NCI-H146 treated with DMSO at 0.1 percent for 48 hours (cell line): ENCODE results near the gene TMEM250.

Experiments
- DNase-seq: peaks from one replicate; lab custom pipeline; 2025; ENCODE audit not compliant: unreplicated experiment; lab: John Stamatoyannopoulos, UW

TMEM250 gene

DNA sequence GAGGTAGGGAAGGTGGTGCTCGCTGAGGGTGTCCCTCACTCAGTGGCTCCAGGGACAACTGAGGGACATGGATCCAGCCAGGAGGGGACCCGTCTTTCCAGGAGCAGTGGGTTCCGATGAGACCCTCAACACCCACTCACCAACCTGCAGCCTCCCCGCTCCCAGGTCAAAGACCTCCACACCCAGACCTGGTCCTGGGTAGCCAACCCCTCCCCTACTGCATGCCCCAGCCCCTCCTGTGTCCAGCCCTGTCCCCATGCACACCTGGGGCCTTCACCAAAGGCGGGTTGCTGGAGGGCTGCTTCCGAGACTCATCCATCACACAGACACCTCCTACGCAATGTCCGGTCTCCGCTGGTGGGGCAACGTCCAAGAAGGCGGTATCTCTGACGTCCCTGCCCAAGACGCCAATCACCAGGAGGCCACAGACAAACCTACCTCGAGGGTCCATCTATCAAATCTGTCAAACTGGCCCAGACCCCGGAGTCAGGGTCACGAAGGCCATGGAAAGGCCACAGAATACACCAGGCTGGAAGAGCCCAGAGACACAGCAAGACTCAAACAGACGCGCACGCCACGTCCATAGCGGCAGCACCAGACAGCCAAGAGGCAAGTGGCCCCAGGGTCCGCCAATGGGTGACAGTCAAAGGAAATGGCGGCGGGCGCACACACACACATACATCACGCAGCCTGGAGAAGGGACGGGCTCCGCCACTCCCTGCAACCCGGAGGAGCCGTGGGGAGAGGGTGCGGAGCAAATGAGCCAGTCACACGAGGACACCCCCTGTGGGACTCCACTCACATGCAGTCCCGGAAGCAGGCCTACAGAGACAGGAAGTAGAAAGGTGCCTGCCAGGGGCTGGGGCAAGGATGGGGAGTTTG lies 34.4 kb downstream of the TMEM250 start:
- no peak for DNase-seq

DNA sequence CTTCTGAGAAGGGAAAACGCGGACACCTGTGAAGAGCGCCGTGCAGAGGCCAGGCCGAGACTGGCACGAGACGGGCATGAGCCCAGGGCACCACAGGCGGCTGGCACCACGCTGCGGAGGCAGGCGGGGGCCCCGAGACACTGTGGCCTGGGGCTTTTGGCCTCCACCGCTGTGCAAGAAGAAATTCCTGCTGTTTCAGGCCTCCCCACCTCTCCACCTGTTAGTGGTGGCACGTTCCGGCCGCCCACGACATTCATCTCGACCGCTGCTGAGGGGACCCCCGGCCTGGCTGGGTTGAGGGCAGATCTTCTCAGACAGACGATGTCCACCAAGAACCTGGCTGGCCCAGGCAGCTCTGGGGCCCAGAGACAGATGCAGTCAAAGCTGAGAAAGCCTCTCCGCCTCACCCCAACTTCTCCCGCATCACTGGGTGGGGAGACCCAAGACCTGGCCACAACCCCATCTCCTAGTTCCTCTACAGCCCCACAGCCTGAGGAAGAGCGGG lies 35.1 kb downstream of the TMEM250 start:
- no peak for DNase-seq

DNA sequence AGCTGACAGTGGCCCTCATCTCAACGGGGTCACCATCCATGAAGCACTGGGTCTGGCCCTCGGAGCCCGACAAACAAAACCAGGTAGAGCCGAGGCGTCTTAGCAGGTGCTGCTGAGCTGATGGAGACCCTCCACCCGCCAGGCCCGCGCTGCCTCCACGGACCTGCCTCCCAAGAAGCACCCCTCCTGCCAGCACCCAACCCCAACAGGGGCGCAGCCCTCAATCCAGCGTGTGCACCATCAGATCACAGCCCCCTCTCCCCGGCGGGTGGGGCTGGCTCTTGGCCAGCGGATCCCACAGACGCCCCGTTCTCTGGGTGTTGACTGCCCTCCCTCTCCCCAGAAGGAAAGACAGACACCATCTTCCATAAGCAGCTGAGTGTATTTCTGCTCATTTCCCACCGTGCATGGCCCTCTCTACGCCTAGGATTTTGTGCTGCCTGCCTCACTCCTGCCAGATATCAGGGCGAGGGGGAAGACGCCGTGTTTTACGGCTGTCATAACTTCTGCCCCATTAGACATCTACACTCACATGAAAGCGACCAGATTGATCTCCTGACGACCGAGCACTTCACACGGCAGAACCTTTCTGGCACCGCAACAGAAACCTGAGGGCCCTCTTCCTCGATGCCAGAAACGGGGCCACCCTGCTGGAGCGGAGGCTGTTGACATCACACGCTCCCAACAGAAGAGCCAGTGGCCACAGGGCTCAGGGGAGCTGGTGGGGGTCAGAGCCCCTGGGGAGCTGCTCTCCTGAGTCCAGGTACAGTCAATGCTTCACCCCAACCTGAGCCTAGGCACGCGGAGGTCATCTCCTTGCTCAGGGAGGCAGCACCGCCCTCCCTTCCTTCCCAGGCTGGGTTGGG lies 35.9 kb downstream of the TMEM250 start:
- no peak for DNase-seq

DNA sequence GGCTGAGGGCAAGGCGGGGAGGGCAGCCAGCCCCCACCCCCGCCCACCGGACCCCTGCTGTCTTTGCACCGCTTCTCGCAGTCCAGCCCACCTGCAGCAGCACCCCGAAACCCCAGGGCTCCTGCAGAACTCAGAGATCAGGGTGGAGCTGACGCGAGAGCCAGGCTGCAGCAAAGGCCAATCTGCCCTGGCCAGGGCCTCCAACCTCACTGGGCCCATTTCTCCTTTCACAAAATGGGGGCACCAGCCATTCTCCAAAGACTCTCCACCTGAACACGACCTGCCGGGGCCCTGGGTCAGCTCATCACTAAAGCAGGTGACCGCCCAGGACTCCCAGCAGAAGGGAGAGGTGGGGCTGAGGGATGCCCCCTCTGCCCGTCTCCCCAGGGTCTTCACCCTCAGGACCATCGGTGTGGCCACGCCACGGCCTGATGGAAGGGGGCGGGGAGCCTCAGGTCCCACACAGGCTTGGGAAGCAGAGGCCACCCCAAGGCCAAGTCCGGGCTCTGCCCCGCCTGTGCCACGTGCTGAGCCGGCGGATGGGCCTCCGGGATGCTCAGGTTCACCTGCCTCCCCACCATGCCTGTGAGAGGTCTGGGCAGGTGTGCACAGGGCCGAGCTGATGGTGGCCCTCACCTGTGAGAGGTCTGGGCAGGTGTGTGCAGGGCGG lies 36.7 kb downstream of the TMEM250 start:
- no peak for DNase-seq

DNA sequence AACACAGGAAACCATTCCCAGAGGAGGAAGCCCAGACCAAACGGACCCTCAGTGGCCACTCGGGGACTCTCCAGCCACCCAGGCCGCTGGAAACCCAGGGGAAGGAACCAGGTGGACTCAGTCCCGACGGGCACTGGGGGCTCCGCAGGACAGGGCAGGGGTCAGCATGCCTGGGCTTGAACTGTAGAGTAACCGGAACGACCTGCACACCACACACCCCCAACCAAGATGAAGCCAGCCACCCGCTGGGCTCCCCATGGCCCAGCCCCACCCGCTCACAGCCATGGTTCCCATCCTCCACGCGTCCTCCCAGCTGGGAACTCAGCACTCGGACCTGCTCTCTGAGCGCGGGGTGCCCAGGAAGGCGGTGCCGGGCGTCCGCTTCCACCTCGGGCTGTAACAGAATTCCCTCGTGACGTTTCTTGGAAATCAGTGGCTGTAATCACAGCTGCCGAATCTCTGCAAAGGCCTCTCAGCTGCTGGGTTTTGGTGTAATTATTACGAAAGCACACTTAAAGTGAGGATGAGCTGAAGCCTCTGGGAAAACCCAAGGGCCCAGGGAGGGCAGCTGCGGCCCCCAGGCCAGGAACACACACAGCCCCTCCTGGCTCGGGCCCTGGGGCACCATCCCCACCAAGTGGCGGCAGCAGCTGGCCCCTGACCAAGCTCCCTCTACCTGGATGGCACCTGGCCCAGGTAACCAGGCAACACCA lies 37.4 kb downstream of the TMEM250 start:
- DNase-seq, result no peak

DNA sequence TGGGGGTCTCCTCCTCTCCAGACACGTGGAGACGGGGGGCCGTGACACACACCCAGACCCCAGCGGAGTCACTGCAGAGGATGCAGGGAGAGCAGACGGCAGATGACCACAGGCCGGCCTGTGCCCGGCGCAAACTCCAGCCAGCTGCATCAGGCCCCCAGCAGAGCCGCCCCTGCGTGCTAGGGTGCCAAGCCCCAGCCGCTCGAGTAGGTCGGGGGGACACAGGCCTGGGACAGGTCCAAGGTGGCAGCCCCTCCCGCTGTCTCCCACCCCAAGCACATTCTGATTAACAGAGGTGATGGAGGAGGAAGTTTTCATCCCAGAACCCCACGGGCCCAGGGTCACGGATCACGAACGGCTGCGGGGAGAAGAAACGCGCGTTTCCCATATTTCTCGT lies 38.0 kb downstream of the TMEM250 start:
- DNase-seq, result no peak

DNA sequence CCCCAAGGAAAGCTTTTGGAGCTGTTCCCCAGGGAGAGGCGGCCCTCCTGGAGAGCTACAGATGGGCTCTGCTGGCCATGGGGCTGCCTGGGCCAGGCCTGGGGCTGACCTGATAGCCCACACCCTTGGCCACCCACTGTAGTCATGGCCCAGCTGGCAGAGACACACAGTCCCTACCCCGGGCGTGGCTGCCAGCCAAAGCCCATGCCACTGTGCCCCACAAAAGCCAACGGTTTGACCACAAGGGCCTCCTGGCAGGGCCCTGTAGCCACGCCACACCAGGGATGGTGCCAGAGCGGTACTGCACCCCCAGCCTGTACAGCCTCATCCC lies 38.8 kb downstream of the TMEM250 start:
- no peak for DNase-seq

DNA sequence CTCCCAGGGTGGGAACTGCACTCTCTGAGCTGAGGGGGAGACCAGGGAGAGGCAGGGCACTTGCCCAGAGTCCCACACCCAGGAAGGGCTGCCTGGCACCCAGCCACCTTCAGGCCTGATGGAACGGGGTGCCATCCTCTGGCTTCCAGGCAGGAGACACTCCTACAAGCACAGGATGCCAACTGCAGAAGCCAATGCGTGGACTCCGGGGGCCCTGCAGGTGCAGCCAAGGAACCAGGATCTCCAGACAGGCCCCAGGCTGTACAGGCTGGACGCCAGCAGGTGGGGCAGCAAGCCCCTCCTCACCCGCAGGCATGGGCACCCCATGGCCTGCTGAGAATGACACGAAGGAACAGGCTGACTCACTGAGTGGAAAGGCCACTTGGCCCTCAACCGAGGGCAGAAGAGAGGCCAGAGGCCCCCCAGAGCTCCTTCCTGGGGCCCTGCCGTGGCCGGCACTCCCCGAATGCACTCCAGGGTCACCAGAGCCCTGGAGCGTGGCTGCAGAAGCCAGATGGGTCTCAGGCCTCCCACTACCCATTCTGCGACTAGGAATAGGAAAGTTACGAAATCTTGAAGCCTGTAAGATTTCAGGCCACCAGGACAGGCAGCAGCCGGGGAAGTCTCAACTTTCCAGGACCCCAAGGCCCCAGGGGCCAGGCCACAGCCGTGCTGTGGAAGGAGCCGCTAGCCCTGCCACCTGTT lies 39.3 kb downstream of the TMEM250 start:
- DNase-seq, result no peak

DNA sequence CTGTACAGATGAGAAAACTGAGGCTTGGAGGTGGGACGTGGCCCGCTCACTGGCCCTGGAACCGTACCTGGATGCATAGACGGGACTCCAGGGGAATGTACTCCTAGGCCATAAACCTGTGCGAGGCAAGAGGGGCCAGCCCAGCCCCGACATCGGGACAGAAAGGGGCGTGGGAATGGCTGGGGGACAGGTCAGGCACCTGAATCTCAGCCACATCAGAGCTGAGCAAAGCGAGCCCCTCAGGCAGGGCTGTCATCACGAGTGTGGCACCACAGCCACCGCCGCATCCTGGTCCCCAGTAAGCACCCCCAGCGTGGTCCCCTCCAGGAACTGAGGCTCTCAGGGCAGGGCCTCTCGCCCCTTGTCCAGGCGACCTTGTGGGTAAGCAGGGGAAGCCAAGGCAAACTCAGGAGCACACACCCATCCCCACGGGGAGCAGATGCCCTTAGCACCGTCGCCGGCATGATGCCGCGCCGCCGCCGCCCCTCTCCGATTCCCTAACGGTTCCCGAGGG lies 40.1 kb downstream of the TMEM250 start:
- DNase-seq, result no peak

DNA sequence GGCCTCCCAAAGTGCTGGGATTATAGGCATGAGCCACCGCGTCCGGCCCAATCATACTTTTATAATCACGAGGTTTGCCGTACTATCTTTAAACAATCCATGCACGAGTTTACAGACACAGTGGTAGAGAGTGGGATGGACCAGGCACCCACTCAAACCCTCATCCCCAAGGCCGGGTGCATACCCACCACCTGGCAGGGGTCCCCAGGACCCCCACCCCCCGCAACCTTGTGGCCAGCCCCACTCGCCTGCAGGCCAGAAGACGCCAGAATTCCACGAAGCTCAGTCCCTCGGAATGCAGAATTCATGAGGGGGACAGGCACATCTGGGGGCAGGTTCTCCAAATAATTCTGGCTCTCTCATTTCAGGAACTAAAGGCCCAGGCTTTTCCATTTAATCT lies 40.7 kb downstream of the TMEM250 start:
- no peak for DNase-seq

DNA sequence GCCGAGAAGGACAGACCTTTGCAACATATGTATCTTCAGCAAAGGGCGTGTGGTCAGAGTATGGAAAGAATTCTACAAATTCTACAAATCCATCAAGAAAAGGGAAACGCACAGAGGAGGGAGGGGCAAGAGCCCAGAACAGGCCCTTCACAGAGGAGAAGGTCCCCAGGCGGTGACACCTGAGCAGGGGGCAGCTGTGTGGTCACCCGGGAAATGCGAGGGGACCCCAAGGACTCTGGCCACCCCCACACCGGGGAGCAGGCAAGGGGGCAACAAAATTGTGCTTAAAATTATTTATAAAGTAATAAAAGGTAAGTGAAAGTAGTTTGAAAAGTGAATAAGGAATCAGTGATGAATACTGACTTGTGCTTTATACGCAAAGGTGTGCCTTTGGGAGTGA lies 41.2 kb downstream of the TMEM250 start:
- no peak for DNase-seq

DNA sequence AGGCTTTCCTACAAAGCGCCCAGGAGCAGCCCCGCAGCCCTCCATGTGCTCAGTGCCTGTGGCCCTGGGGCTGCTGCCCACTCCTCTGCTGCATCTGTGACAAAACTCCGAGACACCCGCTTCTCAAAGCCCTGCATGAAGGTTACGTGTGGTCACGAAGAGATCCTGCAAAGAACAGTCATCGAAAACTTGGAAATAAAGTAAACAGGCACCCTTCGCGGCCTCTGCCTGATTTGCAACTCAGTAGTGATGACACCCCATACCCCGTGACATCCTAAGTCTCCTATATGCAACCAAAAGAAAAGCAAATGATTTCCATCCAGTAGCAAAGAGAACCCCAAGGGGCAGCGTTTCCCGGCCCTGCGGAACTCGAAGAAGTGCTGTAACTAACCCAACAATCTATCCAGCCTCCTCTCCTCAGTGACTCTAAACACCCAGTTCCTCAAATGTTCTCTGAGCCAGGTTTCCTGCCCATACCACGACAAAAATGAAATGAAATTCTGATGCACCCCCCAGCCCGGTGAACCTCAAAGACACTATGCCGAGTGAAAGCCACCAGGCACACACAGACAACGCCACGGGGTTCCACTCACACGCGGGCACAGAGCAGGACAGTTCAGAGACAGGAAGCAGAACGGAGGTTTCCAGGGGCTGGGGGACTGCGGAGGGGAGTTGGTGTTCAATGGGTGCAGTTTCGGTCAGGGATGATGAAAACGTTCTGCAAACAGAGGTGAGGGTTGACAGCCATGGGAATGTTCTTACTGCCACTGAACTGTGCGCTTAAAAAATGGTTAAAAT lies 42.6 kb downstream of the TMEM250 start:
- DNase-seq, result no peak

DNA sequence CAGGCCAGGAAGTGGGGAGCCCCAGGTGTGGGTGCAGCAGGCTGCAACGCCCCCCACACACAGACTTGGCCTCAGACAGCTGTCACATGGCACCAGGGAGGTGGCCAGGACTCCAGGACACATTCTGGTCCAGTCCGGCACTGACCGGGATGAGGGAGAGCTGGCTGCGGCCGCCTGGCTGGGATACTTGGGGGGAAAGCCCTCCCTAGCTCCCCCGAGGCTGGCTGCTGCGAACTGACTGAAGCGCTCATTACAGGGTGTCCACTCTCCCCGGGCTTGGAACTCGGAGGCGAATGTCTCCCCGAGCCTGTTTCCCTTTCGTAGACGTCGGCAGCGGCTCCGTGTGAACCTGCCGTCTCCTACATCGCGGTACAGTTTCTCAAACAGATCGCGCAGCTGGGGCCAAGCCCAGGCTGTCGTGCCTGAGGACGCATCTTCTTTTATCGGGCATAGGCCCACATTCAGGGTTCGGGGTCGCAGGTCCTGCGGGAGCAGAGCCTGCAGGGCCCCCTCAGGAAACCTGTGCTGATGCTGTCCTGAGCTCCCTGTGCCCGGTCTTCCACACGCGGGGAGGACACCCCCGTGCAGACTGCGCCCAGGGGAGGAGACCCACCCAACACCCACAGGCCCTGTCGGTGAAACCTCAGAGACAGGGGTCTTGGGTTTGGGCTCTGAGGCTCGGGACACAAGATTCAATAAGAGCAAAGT lies 43.4 kb downstream of the TMEM250 start:
- DNase-seq, result no peak

DNA sequence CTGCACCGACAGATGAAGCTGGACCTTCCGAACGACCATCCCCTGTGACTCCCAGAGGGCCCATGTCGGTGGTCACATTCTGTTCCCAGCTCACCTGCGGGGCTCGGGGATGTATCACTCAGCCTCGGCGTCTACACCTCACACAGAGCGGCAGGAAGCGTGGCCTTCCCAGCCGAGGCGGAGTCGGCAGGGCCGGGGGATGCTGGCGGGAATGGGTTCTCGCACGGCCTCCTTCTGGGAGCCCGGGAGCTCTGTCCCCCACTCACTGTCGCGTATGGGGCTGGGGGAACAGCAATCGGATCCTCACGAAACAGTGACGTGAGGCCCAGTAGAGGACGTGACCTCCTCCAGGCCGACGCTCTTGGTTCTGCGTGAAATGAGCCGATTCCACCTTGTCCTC lies 44.0 kb downstream of the TMEM250 start:
- no peak for DNase-seq
